GM12874 (cell line): ENCODE measurements around the gene TRMU.

ENCODE experiments used
- TF ChIP-seq, protein P1 (sequence below): IDR thresholded peaks from 2 replicates; pipeline ENCODE4 v1.5.1; 2011; ENCODE audit warnings: low read depth, mild to moderate bottlenecking, control low read depth, low read length, moderate library complexity; ENCODE audit not compliant: insufficient read depth

TRMU gene

DNA sequence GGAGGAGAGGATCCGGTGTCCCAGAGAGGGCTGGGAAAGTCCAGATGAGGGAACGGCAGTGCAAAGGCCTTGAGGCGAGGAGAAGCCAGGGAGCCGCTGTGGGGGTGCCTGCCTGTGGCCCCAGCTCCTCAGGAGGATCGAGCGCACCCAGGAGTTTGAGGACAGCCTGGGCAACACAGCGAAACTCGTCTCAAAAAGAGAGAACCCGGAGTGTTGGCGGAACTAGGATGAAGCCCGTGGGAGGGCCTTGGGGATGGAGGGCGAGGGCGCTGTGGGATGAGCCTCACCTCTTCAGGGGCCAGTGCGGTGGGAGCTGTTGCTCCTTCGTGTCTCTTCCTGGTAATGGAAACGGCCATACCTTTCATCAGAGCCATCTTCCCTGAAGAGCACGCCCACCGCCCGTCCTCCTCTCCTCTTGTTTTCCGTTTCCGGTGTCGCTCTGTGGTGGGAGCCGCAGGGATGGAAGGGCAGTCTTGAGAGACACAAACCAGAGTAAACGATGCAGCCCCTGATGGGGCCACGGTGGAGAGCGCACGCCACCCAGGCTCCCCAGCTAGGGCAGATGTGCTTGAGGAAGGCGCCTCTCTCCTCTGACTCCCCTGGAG, 15.7 kb downstream of the TRMU start:
- TF ChIP-seq, protein P1, sequence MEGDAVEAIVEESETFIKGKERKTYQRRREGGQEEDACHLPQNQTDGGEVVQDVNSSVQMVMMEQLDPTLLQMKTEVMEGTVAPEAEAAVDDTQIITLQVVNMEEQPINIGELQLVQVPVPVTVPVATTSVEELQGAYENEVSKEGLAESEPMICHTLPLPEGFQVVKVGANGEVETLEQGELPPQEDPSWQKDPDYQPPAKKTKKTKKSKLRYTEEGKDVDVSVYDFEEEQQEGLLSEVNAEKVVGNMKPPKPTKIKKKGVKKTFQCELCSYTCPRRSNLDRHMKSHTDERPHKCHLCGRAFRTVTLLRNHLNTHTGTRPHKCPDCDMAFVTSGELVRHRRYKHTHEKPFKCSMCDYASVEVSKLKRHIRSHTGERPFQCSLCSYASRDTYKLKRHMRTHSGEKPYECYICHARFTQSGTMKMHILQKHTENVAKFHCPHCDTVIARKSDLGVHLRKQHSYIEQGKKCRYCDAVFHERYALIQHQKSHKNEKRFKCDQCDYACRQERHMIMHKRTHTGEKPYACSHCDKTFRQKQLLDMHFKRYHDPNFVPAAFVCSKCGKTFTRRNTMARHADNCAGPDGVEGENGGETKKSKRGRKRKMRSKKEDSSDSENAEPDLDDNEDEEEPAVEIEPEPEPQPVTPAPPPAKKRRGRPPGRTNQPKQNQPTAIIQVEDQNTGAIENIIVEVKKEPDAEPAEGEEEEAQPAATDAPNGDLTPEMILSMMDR: no peak

DNA sequence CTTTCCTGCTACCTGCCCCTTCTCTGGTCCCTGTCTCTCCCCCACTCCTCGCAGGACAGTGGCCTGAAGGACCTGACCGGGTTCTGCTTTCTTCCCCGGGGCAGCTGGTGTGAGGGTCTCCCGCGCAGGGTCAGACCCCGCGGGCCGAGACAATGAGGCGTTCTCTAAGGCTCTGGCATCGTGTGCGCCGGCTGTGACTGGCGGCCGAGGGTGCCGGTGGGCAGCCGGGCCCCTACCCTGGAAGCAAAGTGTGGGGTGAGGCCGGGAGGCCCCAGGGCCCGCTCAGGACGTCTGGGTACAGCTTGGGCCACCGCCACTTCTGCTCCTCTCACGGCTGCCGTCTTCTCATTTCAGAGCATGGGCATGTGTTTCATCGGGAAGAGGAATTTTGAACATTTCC, 16.3 kb downstream of the TRMU start:
- TF ChIP-seq, protein P1: no peak

DNA sequence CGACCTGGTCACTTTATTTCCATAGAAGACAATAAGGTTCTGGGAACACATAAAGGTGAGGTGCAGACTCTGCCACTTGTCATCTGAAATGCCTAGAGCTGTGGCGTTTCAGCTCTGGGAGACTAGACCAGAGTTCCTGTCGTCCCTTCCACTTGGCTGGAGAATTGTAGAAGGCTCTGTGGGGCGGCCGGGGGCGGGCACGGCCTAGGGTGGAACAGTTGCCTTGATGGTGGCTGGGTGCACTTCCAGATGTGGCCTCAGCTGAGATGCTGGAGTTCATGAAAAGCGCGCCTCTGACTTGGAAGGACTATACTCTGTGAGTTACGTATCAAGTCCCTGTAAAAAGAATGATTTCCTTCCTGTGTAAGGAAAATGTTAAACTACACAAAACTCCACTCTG, 16.8 kb downstream of the TRMU start:
- TF ChIP-seq, protein P1: no peak

DNA sequence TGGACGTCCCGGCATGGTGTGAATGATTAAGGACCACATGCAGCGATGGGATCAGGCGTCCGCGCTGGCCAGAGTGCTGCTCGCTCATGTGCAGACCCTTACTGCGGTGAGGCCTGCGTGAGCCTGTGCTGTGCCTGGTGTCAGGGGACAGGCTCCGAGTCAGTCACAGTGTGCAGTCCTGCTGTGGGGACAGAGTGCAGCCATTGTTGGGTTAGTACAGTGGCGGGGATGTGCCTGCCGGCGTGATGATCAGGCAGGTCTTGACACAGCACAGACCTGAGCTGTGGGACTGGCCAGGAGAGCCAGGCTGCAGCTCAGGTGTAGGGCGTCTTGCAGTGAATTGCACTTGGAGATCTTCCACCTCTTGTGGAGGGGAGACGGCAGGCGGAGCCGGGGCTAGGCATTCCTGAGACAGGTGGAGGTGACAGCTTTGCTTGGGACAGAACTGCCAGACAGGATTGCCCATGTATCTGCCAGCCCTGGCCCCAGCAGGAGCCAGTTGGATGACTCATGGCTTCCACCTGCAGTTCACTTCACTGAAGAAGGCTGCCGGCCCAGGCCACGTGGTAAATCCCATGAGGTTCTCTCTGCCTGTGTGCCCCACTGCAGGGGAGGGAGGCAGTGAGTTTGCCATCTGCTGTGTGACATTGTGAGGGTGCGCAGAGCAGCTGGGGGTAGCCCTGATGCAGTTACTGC, 17.3 kb downstream of the TRMU start:
- TF ChIP-seq, protein P1: no peak

DNA sequence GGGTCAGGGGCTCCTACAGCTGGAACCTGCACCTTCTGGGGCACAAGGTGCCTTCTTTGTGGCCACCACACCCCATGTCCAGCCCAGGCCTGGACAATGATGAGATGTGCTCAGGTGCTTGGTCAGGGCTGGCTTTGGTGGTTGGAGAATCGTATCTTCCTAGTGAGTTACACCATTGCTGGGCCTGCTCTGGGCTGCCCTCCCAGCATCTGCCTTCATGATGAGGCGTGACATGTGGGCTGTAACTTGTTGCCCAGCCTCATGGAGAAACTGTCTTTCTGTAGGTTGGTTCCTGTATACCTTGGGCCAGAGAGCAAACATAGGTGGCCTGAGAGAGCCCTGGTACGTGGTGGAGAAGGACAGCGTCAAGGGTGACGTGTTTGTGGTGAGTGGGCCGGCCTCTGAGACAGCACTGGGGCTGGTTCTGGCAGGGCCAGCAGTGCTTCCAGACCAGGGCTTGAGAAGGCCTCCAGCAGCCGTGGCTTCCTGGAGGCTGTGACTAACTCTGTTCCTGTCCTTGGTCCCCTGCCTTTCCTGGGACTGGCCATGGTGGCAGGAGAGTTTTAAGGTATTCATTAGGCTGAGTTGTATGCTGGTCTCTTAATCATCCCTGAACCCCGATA, 18.1 kb downstream of the TRMU start:
- TF ChIP-seq, protein P1: no peak

DNA sequence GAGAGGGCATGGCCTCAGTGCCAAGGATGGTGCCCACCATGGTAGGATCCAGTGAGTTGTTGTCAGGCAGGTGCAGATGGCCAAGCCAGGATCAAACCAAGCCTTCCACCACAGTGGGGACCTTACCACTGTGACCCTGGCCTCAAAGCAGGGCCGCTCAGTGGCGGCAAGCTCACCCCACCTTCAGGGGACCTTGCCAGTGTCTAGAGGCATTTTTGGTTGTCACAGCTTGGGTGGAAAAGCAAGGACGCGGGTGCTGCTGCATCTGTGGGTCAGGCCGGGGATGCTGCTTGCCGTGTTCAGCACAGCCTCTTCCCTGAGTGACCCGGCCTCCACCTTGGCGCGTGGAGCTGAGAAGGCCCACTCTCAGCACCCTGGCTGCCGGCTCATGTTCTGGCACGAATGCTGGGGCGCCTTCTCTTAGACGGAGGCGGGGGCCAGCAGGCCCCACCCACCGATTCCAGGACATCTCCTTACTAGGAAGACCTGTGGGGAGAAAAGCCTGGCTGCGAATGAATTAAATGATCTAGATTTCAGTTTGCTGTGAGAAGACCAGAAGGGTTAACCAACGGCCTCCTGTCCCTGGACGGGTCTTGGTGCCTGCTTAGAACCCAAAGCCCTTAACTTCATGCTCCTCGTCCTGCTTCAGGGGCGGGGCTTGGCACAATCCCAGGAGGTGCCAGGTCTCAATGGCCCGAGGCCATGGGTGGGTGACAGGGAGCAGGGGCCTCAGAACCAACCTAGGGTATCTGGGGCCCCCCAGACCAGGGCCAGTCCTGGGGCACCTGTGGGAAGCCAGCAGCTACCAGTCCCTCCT, 18.9 kb downstream of the TRMU start:
- TF ChIP-seq, protein P1: no peak

DNA sequence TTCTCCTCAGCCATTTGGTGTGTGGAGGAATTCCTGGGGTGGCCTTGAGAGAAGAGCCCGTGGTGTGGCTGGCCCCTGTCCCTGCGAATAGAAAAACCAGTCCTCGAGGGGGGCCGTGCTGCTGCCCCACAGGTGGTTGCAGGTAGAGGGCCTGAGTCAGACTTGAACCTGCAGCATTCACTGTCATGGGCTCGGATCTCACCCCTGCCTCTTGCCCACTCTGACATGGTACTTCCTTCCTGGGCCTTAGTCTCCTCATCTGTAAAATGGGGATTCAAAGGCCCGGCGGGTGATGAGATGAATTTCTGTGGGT, 19.4 kb downstream of the TRMU start:
- TF ChIP-seq, protein P1: no peak
